Lower leg skin (tissue), 4 donors: ENCODE data around the gene TESK2. TPM values are rescaled to one million over a fixed set of nuclear protein-coding genes. Genes with fewer than 3 reads are reported as not detected.

Experiments
- DNase-seq, 2 donors: peaks; one replicate each; pipeline ENCODE4 v3.0.0-alpha.2; 2019; ENCODE audit warnings: low spot score in 2 of 2
- H3K4me3 ChIP-seq: fragments of 200-600 bp; sonication (generic); 2 replicates; pipeline ENCODE4 v1.5.1; 2017; ENCODE audit warnings: mild to moderate bottlenecking, low read depth; ENCODE audit not compliant: poor library complexity, severe bottlenecking
- CTCF ChIP-seq, 3 donors: fragments of 450-650 bp; IDR thresholded peaks; one replicate each; pipeline ENCODE4 v1.5.1; 2016; ENCODE audit warnings: antibody characterized with exemption in 3 of 3, mild to moderate bottlenecking in 3 of 3, moderate library complexity in 2 of 3
- POLR2A ChIP-seq, 2 donors: fragments of 450-650 bp; IDR thresholded peaks; one replicate each; pipeline ENCODE4 v1.6.1; 2016 to 2017; ENCODE audit warnings: antibody characterized with exemption in 2 of 2, mild to moderate bottlenecking in 1 of 2, moderate library complexity in 1 of 2
- WGBS, 2 donors: methylation state at CpG; one replicate each; pipeline ENCODE4 v1.1.5; 2018; 5-methylcytosine and 5-hydroxymethylcytosine counted together
- intact Hi-C: fragments of 100-400 bp; cut with DNase I; formaldehyde crosslinking; loops from one replicate; pipeline ENCODE4 v1.15.0; 2023; ENCODE audit warnings: low total_unique reads
- total RNA-seq, 4 donors: library from RNA; depleted of rRNA; stranded (reverse); fragments of >200 nt; gene quantifications; one replicate each; pipeline ENCODE4 v1.1.0, GENCODE V29; 2016

Gene TESK2
- 10 to 100 TPM; 16.9 to 23.8 (median 20.0) TPM for total RNA-seq

DNA sequence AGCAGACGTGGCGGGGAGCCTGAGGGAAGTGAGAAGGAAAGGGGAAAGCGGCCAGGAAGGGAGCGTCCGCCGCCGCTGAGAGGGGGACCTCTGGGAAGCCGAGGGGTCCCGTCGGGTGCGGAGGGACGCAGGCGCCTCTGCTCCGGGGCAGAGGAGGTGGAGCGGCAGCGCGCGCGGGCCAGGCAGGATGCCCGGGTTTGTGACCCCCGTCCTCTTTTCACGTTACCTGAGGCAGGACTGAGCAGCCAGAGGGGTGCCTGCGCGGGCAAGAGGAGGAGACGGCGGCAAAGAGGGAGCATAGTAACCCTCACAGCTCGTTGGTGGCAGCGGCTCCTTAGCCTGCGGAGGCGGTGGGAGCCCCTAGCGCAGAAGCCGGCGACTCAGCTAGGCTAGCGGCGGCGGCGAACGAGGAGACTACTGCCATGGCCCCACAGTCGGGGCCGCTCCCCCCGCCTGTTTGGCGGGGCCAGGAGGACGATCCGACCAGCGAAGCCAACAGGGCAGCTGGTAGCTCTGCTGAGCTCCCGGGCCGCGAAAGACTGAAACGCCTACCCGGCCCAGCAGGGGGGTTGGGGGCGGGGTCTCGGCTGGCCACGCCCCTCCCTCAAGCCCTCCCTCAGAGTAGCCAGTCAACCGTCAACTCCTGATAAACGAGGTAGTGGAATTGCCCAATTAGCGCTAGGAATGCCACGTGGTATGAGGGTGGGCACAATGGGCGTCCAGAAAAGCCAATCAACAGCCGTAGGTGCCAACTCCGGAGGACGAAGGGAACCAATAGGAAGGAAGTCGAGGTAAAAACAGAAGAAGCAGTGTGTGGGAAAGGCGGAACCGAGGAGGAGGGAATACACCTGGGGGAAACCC lies at the start of gene TESK2:
Gene TESK2 (minus strand): TSS at position 538 of the 861 bp plus-strand sequence. CDS start 33,378 bp downstream, outside the sequence.
- H3K4me3 ChIP-seq, result peak within 1 kb of the TSS; percentile 60
- peak; percentile 99 to 100 for DNase-seq
- WGBS, 2 donors, result 0 to 1% methylated on average over 38 to 48 of the region's 64 CpGs
- intact Hi-C loops, result loop anchor here (5.0 kb wide), 1 partner anchor 129 kb away; no protein-coding TSS in a partner anchor
- TF ChIP-seq CTCF (IDR thresholded peaks at IDR 0.05) (no peak), POLR2A (IDR thresholded peaks at IDR 0.05) (no peak)

- WGBS, 2 donors, result 67 to 72% methylated on average over 4 of the region's 4 CpGs
Measured at GRCh38 chr1:45536886-45537285, 45.9 kb upstream of the TESK2 start.

GRCh38 chr1:45535988-45536766 lies 45.2 kb upstream of the TESK2 start:
- no peak overlapping the region for H3K4me3 ChIP-seq
- TF ChIP-seq POLR2A (IDR thresholded peaks at IDR 0.05), result no peak
- no peak for TF ChIP-seq CTCF (IDR thresholded peaks at IDR 0.05)
- intact Hi-C loops, result no loop called here
- DNase-seq, result no peak
- 70 to 71% methylated on average over 6 of the region's 6 CpGs for whole genome bisulfite sequencing, 2 donors

More at GRCh38 chr1:45536886-45537285, 45.9 kb upstream of the TESK2 start:
- intact Hi-C loops, result no loop called here
- DNase-seq, result no peak
- no peak overlapping the region for H3K4me3 ChIP-seq
- no peak for TF ChIP-seq POLR2A (IDR thresholded peaks at IDR 0.05)
- TF ChIP-seq CTCF (IDR thresholded peaks at IDR 0.05), result no peak

DNA sequence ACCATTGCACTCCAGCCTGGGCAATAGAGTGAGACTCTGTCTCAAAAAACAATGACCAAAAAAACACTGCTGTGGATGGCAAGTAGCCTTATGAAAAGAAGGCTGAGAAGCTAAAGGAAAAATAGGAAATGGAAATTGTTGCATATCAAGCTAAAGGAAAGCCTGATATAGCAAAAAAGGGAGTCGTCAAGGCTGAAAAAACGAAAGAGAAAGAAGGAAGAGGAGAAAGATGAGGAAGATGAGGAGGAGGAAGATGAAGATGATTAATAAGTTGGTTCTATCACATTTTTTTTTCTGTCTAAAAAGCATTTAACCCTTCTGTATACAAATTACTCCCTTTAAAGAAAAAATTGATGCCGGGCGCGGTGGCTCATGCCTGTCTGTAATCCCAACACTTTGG lies 40.9 kb upstream of the TESK2 start:
- no peak overlapping the region for H3K4me3 ChIP-seq
- TF ChIP-seq POLR2A (IDR thresholded peaks at IDR 0.05), result no peak
- TF ChIP-seq CTCF (IDR thresholded peaks at IDR 0.05), result no peak
- intact Hi-C loops, result no loop called here
- no peak for DNase-seq
- WGBS, 2 donors, result 85 to 86% methylated on average over 5 of the region's 5 CpGs

DNA sequence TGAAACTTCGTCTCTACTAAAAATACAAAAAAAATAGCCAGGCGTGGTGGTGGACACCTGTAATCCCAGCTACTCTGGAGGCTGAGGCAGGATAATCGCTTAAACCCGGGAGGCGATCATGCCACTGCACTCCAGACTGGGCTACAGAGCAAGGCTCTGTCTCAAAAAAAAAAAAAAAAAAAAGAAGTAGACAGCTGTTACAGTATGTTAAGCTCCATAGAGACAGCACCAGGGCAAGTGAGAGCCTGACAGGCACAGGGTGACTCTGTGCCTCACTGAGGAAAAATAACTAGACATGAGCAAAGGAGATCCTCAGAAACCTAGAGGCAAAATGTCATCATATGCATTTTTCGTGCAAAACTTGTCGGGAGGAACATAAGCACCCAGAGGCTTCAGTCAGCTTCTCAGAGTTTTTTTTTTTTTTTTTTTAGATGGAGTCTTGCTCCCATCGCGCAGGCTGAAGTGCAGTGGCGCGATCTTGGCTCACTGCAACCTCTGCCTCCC lies 39.7 kb upstream of the TESK2 start:
- intact Hi-C loops, result no loop called here
- H3K4me3 ChIP-seq, result no peak overlapping the region
- TF ChIP-seq CTCF (IDR thresholded peaks at IDR 0.05), result no peak
- TF ChIP-seq POLR2A (IDR thresholded peaks at IDR 0.05), result no peak
- 93 to 94% methylated on average over 11 of the region's 11 CpGs for WGBS, 2 donors
- DNase-seq, result no peak
